NCI-H2196 treated with DMSO at 0.1 percent for 48 hours (cell line): ENCODE results near the gene GARNL3.

Experiments used
- DNase-seq: peaks from one replicate; lab custom pipeline; 2025; ENCODE audit not compliant: unreplicated experiment; lab: John Stamatoyannopoulos, UW

The GARNL3 gene

GRCh38 chr9:127399736-127400269, 135.2 kb downstream of the GARNL3 start:
- DNase-seq, result no peak

- DNase-seq, result no peak
Measured at GRCh38 chr9:127402401-127403090, 138.0 kb downstream of the GARNL3 start.

- no peak for DNase-seq
Measured at GRCh38 chr9:127403507-127404192, 139.1 kb downstream of the GARNL3 start.

- DNase-seq, result no peak
Measured at GRCh38 chr9:127404631-127405030, 140.1 kb downstream of the GARNL3 start.

DNA sequence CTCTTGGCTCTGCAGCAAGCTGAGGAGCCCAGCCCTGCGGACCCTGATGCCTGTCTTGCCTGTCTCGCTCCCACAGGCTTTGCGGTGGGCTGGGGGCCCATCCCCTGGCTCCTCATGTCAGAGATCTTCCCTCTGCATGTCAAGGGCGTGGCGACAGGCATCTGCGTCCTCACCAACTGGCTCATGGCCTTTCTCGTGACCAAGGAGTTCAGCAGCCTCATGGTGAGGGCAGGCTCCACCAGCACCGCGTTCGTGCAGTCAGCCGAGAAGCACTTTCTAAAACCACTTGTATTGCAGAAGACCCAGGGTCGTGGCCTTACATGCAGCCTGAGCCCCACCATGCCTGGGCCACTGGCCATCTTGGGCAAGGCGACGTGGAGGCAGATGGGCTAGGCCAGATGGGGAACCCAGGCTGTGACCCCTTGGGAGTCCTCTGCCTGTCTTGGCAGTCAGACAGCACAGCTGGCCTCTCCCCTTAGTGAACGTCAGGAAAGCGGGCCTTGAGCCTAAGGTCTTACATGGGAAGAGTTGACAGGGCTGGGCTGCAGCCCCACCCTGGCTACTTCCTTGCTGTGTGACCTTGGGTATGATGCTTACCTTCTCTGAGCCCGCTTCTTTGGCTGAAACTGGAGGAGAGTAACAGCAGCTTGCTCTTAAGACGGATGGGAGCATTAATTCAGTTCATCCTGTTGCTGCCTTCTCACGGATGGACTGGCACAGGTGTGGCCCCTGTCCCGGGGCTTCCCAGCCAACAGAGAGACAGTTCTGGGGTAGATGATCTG, 141.0 kb downstream of the GARNL3 start:
- DNase-seq, result no peak

GRCh38 chr9:127406799-127407491, 142.4 kb downstream of the GARNL3 start:
- no peak for DNase-seq

DNA sequence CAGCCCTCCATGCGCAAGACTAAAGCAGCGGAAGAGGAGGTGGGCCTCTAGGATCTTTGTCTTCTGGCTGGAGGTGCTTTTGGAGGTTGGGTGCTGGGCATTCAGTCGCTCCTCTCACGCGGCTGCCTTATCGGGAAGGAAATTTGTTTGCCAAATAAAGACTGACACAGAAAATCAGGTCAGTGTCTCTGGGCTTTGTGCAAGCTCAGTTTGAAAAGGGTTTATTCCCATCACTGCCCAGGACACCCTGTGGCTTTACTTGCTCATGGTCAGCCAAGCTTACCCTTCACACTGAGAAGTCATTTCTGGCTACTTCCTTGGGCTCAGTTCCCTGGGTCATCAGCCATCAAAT, 142.9 kb downstream of the GARNL3 start:
- DNase-seq, result no peak

GRCh38 chr9:127411122-127411521, 146.5 kb downstream of the GARNL3 start:
- no peak for DNase-seq

DNA sequence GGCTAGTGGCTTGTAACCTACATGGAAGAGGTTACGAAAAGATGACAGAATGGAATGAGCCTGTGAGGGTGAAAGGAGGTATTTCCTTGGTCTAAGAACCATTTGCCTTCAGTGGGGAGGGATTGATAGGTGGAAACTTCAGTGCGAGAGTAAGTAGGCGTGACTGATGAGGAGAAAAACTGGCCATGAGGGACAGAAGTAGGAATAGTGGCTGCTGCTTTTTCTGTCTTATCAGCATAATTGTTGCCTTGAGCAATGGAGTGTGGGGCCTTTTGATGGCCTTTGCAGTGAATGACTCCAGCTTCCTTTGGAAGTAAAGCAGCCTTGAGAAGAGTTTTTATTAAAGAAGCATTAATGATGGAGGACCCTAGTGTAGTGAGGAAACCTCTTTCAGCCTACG, 150.6 kb downstream of the GARNL3 start:
- no peak for DNase-seq

- no peak for DNase-seq
Measured at GRCh38 chr9:127415657-127416056, 151.1 kb downstream of the GARNL3 start.

DNA sequence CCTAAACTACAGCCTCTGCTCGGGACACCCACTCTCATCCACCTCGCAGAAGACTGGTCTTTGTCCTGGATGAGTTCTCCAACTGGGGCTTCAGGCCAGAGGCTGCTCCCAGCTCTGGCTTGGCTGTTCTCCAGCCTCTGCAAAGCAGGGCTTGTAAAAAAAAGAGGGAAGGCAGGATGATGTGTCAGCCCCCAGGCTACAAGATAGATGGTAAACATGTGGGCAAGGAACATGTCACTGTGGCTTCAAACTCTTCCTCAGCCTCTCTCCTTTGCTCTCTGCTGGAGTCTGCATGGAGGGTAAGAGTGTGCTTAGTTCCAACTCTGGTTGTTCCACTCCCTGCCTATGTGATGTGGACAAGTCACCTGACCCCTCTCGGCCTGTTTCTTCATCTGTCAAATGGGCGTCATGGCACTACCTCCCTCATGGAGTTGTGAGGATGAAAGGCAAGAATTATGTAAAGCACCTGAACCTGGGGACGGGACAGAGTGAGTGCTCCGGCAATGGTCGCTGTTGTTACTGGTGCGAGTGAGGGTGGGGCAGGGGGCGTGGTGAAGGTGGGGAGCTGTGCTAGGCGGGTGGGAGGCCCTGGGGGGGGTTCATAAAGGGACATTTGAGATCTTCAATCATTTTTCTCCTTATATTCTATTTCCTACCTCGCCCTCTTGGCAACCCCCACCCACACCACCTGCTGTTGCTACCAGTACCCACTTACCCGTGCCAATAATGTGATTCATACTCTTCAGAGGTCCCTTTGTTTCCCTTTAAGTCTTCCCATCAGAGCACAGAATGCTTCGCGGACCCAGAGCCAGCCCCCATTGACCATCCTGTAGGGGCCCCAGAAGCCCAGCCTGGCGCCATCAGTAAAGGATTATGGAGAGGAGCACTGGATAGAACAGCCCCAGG, 152.8 kb downstream of the GARNL3 start:
- DNase-seq, result no peak

DNA sequence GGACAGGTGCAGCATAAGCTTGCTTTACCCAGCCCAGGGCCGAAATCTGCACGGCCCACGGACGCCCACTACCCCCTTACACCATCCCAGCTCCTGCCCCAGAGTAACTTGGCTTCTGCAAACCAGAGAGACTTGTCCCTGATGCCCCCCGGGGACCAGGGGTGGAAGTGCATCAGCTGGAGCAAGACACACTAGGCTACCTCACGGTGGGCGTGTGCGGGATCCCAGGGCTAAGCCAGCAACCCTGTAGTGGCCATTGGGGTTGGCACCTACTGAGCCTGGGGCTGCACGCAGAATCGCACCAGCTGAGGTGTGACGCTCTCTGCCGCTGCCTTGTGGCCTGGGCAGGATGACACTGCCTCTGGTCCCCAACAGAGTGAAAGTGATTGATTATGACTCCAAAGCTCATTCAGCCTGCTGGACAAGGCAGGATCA, 153.5 kb downstream of the GARNL3 start:
- DNase-seq, result no peak

- no peak for DNase-seq
Measured at GRCh38 chr9:127419348-127419747, 154.8 kb downstream of the GARNL3 start.

- no peak for DNase-seq
Measured at GRCh38 chr9:127421057-127421456, 156.5 kb downstream of the GARNL3 start.

GRCh38 chr9:127422133-127422782, 157.7 kb downstream of the GARNL3 start:
- DNase-seq, result no peak

DNA sequence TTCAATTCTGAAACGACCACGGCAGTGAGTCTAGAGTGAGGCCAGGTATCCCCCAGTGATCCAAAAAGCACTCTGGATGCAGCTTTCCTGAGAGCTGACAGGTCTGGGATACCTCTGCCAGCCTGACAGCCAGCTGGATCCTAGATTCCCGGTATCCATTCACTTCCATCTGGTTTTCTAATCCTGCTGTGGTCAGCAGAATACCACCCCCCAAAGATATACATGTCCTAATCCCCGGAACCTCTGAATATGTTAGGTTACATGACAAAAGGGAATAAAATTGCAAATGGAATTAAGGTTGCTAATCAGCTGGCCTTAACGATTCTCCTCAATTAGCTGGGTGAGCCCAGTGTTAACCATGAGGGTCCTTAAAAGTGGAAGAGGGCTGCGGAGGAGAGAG, 158.2 kb downstream of the GARNL3 start:
- DNase-seq, result no peak

DNA sequence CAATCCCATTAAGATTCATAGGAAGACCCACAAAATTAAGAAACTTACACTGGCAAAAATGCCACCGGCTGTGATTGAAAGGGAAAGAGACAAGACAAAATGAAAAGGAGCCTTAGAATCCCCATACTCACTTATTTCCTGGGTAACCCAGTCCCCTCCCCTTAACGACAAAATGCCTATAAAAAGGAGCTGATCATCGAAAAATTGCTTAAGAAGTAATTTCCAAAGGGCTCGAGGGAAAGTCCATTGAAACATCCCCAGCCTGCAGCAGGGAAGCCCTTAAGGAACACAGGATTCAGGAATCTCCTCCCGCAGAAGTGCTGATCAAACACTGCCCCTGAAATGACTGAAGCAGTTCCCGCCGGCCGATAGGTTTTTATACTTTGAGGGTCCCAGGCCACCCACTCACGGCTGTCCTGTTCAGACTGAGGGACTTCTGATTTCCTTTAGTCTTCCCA, 158.9 kb downstream of the GARNL3 start:
- no peak for DNase-seq

DNA sequence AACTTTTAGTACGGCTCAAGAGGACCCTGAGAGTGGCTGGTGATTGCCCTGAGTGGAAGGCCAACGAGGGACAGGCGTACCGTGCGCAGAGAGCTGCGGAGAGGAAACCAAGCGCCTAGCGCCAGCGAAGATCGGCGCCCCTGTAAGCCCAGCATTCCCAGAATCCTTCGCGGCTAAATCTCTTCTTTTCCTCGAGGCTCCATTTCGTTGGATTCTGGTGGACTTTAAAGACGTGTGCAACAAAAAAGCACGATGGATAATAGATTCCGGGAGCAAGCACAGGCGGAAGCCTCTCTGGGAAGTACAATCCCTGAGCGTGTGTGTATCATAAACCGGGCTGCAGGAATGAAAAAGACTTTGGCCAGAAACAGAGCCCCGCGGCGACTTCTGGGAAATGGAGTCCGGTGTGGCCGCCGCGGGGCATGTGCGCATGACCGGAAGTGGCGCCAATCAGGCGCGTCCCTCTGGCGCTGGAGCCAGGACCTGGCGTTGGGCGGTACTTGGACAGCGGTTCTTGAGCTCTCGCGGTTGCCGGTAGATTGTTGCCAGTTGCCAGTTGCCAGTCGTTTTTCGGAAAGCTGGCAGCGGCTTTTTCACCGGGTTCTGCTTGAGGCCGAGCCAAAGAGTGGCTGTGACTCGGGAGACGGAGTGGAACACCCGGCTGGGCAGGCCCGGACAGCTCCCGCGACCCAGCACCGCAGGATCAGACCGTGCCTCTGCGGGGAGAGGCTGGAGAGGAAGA, 159.5 kb downstream of the GARNL3 start, which contains the start of gene ZNF79:
Gene ZNF79 (plus strand): TSS at position 449 of the 742 bp plus-strand sequence. CDS start 406 bp downstream, outside the sequence.
- DNase-seq, result peak; percentile 89

DNA sequence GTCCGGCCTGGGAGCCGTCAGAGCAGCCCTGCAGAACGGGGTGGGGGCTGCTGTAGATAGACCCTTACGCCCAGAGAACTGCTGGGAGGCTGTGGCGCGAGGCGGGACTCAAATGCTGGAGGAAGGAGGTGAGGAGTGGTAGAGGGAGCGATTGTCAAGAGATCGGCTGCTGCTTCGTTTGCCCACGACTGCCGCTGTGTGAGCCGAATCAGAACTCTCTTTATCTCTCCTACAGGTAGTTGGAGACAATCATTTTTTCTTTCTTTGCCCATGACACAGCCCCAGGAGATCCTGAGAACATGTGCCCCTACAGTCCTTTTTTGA, 160.1 kb downstream of the GARNL3 start:
- no peak for DNase-seq
